HCT116 (cell line): Measurements from ENCODE around the gene H3-3A.

ENCODE experiments used
- POLR2A ChIP-seq: IDR thresholded peaks from 2 replicates; pipeline ENCODE4 v1.7.0; 2011; ENCODE audit warnings: borderline replicate concordance; ENCODE audit not compliant: insufficient read depth, insufficient read length; ENCODE audit errors: extremely low read depth
- POLR2AphosphoS5 ChIP-seq: IDR thresholded peaks from 2 replicates; pipeline ENCODE4 v1.6.1; 2011; ENCODE audit warnings: mild to moderate bottlenecking, low read depth, low read length, moderate library complexity
- TF ChIP-seq, protein P1 (sequence below), 3 experiments: fragments of 200-600 bp in 1 of 3; sonication (generic) in 1 of 3; IDR thresholded peaks in 2 of 3; conservative IDR thresholded peaks in 1 of 3; 2 replicates each; pipeline ENCODE4 v1.5.1; 2012 to 2017; ENCODE audit warnings: low read depth in 2 of 3, low read length in 2 of 3, antibody characterized with exemption in 1 of 3, borderline replicate concordance in 1 of 3, control low read depth in 1 of 3, mild to moderate bottlenecking in 1 of 3, mixed read lengths in 1 of 3, mixed run types in 1 of 3, moderate library complexity in 1 of 3; ENCODE audit not compliant: insufficient read depth in 1 of 3
- TF ChIP-seq, protein P2 (sequence below): IDR thresholded peaks from 2 replicates; pipeline ENCODE4 v1.6.1; 2012
- TF ChIP-seq, protein P3 (sequence below): IDR thresholded peaks from 2 replicates; pipeline ENCODE4 v1.6.1; 2012

DNA sequence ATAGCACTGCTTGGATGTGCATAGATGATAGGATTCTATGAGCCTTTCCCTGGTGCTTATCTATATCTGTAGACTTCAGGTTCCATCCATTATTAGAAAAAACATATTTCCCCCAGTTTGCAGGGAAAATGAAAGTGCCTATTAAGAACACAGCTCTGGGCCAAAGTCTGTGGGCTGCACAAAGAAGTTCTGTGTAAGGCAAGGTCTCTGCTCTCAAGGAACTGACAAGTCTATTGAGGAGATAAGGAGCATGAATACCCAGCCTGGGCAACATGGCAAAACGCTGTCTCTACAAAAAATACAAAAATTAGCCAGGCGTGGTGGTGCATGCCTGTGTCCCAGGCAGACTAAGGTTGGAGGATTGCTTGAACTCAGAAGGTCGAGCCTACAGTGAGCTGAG is 41.1 kb upstream of the H3-3A start:
- TF ChIP-seq POLR2AphosphoS5 (no peak), POLR2A (no peak)
- TF ChIP-seq, protein P1, sequence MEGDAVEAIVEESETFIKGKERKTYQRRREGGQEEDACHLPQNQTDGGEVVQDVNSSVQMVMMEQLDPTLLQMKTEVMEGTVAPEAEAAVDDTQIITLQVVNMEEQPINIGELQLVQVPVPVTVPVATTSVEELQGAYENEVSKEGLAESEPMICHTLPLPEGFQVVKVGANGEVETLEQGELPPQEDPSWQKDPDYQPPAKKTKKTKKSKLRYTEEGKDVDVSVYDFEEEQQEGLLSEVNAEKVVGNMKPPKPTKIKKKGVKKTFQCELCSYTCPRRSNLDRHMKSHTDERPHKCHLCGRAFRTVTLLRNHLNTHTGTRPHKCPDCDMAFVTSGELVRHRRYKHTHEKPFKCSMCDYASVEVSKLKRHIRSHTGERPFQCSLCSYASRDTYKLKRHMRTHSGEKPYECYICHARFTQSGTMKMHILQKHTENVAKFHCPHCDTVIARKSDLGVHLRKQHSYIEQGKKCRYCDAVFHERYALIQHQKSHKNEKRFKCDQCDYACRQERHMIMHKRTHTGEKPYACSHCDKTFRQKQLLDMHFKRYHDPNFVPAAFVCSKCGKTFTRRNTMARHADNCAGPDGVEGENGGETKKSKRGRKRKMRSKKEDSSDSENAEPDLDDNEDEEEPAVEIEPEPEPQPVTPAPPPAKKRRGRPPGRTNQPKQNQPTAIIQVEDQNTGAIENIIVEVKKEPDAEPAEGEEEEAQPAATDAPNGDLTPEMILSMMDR (IDR thresholded peaks at IDR 0.05 in 2 of 3, conservative IDR thresholded peaks at IDR 0.05 in 1 of 3; ENCODE audit: borderline replicate concordance in 1 of 3, insufficient read depth in 1 of 3, low read depth in 2 of 3, low read length in 2 of 3) = no peak
- TF ChIP-seq, protein P2, sequence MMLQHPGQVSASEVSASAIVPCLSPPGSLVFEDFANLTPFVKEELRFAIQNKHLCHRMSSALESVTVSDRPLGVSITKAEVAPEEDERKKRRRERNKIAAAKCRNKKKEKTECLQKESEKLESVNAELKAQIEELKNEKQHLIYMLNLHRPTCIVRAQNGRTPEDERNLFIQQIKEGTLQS = no peak
- TF ChIP-seq, protein P3, sequence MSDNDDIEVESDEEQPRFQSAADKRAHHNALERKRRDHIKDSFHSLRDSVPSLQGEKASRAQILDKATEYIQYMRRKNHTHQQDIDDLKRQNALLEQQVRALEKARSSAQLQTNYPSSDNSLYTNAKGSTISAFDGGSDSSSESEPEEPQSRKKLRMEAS = no peak
